HepG2 (cell line): Measurements from ENCODE around the gene DHRS1. TPM values are rescaled to one million over a fixed set of nuclear protein-coding genes. Genes with fewer than 3 reads are reported as not detected.

ENCODE experiments used
- ARNT2 ChIP-seq: sonication (generic); formaldehyde crosslinking; IDR thresholded peaks from 2 replicates; pipeline ENCODE4 v1.8.0; 2022; ENCODE audit warnings: mild to moderate bottlenecking, low read depth, missing genetic modification reagents, moderate library complexity
- FOSL2 ChIP-seq: sonication (generic); formaldehyde crosslinking; IDR thresholded peaks from 2 replicates; pipeline ENCODE4 v1.4.0; 2020; ENCODE audit warnings: missing genetic modification reagents
- FOXC1 ChIP-seq: sonication (generic); formaldehyde crosslinking; IDR thresholded peaks from 2 replicates; pipeline ENCODE4 v1.8.0; 2022; ENCODE audit warnings: mild to moderate bottlenecking, missing genetic modification reagents, borderline replicate concordance
- GLMP ChIP-seq: sonication (generic); formaldehyde crosslinking; IDR thresholded peaks from 2 replicates; pipeline ENCODE4 v1.9.0; 2021; ENCODE audit warnings: missing genetic modification reagents, mild to moderate bottlenecking, borderline replicate concordance
- HMG20A ChIP-seq: IDR thresholded peaks from 2 replicates; pipeline ENCODE4 v1.6.1; 2016; ENCODE audit warnings: borderline replicate concordance
- JUN ChIP-seq: sonication (generic); formaldehyde crosslinking; IDR thresholded peaks from 2 replicates; pipeline ENCODE4 v1.4.0; 2020; ENCODE audit warnings: mild to moderate bottlenecking, missing genetic modification reagents
- NFKBIZ ChIP-seq: IDR thresholded peaks from 2 replicates; pipeline ENCODE4 v1.6.1; 2018; ENCODE audit warnings: missing genetic modification reagents, missing compliant biosample characterization
- RAD51 ChIP-seq: fragments of 450-650 bp; IDR thresholded peaks from 2 replicates; pipeline ENCODE4 v1.6.1; 2016; ENCODE audit warnings: borderline replicate concordance
- ZNF275 ChIP-seq: sonication (generic); formaldehyde crosslinking; IDR thresholded peaks from 2 replicates; pipeline ENCODE4 v1.8.0; 2022; ENCODE audit warnings: missing genetic modification reagents, mild to moderate bottlenecking, inconsistent platforms, borderline replicate concordance
- ZNF333 ChIP-seq: sonication (generic); formaldehyde crosslinking; IDR thresholded peaks from 2 replicates; pipeline ENCODE4 v1.4.0; 2020; ENCODE audit warnings: mild to moderate bottlenecking, missing genetic modification reagents, borderline replicate concordance
- ZNF367 ChIP-seq: sonication (generic); formaldehyde crosslinking; IDR thresholded peaks from 2 replicates; pipeline ENCODE4 v1.4.0; 2020; ENCODE audit warnings: missing genetic modification reagents, borderline replicate concordance
- ZNF382 ChIP-seq: sonication (generic); formaldehyde crosslinking; IDR thresholded peaks from 2 replicates; pipeline ENCODE4 v1.5.0; 2020; ENCODE audit warnings: missing genetic modification reagents, mild to moderate bottlenecking, borderline replicate concordance
- ZXDC ChIP-seq: sonication (generic); formaldehyde crosslinking; IDR thresholded peaks from 2 replicates; pipeline ENCODE4 v1.5.0; 2020; ENCODE audit warnings: mild to moderate bottlenecking, missing genetic modification reagents
- polyA plus RNA-seq, 8 experiments: library from polyadenylated mRNA; depleted of rRNA in 3 of 8; stranded (reverse) in 7 of 8; unstranded in 1 of 8; fragments of >200 nt; fragmentation: Illumina TruSeq in 4 of 8; extraction: Trizol in 4 of 8; gene quantifications; 2 replicates each; pipeline versions ENCODE4 v1.2.1 to v1.2.3, GENCODE V29; 2011 to 2016; ENCODE audit warnings: low read depth in 4 of 8, missing spikeins in 1 of 8, mixed read lengths in 1 of 8; ENCODE audit not compliant: insufficient read depth in 1 of 8
- total RNA-seq, 5 experiments: library from RNA; depleted of rRNA; stranded (reverse); fragments of >200 nt; fragmentation: Illumina TruSeq; extraction: Trizol; gene quantifications; 2 replicates each; pipeline ENCODE4 v1.2.3, GENCODE V29; 2016; ENCODE audit warnings: low read depth in 1 of 5
- TF ChIP-seq, protein P1 (sequence below): sonication (generic); formaldehyde crosslinking; IDR thresholded peaks from 2 replicates; pipeline ENCODE4 v1.4.0; 2020; ENCODE audit warnings: missing genetic modification reagents, low read depth, mild to moderate bottlenecking, borderline replicate concordance
- TF ChIP-seq, protein P2 (sequence below): IDR thresholded peaks from 2 replicates; pipeline ENCODE4 v1.6.1; 2016; ENCODE audit warnings: low read depth, control low read depth
- TF ChIP-seq, protein P3 (sequence below): sonication (generic); formaldehyde crosslinking; IDR thresholded peaks from 2 replicates; pipeline ENCODE4 v1.5.1; 2020; ENCODE audit warnings: missing genetic modification reagents, mild to moderate bottlenecking, borderline replicate concordance
- TF ChIP-seq, protein P4 (sequence below): sonication (generic); formaldehyde crosslinking; IDR thresholded peaks from 2 replicates; pipeline ENCODE4 v1.4.0; 2020; ENCODE audit warnings: mild to moderate bottlenecking, missing genetic modification reagents

The DHRS1 gene
- total and polyA plus RNA-seq, 2 of the 13 experiments (the other 11 are each of a cell fraction or from before 2014, with no cell fraction given): 49.8 to 60.8 TPM

DNA sequence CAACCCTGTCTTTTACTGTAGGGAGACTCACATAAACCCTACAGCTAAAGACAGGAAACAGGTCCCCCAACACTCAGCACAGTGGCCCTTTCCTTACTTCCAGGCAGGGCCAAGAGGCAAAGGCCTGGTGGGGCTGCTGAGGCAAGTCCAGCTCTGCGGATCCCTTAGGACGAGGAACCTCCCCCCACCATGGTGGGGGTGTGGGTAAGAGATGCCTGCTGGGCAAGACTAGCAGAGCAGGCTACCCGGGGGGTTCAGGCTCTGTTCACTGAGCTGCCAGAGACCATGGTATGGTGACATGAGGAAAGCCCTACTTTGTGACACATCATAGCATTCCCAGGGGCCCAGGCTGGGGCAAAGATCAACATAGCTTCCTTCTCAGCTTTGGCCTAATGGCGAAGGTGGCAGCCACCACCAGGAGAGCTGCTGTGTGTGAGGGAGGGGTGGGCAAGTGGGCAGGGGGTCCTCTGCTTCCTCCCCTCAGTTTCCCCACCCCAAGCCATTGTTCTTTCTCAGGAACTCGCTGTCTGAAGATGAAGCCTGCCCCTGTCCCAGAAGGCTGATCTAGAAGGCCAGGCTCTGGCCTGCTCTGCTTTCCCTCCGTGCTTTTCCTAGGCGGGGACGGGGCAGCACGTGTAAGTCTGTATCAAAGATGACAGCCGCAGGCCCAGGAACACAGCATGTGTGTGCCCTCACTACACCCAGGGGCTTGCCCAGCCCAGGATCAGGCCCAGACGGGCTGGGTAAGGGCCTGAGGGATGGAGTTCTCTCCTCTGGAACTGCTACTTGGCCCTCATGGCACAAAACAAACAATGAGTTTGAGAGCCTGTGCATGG, 47.1 kb downstream of the DHRS1 start (continued):
- TF ChIP-seq, protein P1, sequence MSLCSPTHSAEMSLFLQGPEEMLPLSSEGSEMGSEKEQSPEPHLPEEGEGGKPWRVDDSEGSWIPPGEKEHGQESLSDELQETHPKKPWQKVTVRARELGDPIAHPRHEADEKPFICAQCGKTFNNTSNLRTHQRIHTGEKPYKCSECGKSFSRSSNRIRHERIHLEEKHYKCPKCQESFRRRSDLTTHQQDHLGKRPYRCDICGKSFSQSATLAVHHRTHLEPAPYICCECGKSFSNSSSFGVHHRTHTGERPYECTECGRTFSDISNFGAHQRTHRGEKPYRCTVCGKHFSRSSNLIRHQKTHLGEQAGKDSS (CRISPR knock-in tag): no peak
- TF ChIP-seq ARNT2 (CRISPR knock-in tag): 0 out of 2 replicates have a peak, but pooled peaks have one; percentile 43
- TF ChIP-seq ZNF367 (CRISPR knock-in tag): no peak
- no peak for TF ChIP-seq FOXC1 (CRISPR knock-in tag)
- no peak; the same call in 1 of the 2 replicates for TF ChIP-seq HMG20A
- TF ChIP-seq NFKBIZ (CRISPR knock-in tag): peak; percentile 72; the same call in 1 of the 2 replicates
- TF ChIP-seq, protein P2, sequence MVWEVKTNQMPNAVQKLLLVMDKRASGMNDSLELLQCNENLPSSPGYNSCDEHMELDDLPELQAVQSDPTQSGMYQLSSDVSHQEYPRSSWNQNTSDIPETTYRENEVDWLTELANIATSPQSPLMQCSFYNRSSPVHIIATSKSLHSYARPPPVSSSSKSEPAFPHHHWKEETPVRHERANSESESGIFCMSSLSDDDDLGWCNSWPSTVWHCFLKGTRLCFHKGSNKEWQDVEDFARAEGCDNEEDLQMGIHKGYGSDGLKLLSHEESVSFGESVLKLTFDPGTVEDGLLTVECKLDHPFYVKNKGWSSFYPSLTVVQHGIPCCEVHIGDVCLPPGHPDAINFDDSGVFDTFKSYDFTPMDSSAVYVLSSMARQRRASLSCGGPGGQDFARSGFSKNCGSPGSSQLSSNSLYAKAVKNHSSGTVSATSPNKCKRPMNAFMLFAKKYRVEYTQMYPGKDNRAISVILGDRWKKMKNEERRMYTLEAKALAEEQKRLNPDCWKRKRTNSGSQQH (CRISPR knock-in tag): peak; percentile 92
- no peak for TF ChIP-seq ZNF333 (CRISPR knock-in tag)
- TF ChIP-seq, protein P3, sequence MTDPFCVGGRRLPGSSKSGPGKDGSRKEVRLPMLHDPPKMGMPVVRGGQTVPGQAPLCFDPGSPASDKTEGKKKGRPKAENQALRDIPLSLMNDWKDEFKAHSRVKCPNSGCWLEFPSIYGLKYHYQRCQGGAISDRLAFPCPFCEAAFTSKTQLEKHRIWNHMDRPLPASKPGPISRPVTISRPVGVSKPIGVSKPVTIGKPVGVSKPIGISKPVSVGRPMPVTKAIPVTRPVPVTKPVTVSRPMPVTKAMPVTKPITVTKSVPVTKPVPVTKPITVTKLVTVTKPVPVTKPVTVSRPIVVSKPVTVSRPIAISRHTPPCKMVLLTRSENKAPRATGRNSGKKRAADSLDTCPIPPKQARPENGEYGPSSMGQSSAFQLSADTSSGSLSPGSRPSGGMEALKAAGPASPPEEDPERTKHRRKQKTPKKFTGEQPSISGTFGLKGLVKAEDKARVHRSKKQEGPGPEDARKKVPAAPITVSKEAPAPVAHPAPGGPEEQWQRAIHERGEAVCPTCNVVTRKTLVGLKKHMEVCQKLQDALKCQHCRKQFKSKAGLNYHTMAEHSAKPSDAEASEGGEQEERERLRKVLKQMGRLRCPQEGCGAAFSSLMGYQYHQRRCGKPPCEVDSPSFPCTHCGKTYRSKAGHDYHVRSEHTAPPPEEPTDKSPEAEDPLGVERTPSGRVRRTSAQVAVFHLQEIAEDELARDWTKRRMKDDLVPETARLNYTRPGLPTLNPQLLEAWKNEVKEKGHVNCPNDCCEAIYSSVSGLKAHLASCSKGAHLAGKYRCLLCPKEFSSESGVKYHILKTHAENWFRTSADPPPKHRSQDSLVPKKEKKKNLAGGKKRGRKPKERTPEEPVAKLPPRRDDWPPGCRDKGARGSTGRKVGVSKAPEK (CRISPR knock-in tag): no peak
- TF ChIP-seq RAD51: no peak
- TF ChIP-seq FOSL2 (CRISPR knock-in tag): peak; percentile 88
- TF ChIP-seq ZNF382 (CRISPR knock-in tag): no peak
- no peak for TF ChIP-seq JUN (CRISPR knock-in tag)
- TF ChIP-seq ZXDC (CRISPR knock-in tag): no peak; the same call in 1 of the 2 replicates
- no peak for TF ChIP-seq GLMP (CRISPR knock-in tag)
- TF ChIP-seq, protein P4, sequence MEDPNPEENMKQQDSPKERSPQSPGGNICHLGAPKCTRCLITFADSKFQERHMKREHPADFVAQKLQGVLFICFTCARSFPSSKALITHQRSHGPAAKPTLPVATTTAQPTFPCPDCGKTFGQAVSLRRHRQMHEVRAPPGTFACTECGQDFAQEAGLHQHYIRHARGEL (CRISPR knock-in tag): no peak
- no peak for TF ChIP-seq ZNF275
